ENCODE measurements around the gene IGFBPL1. TPM values are rescaled to one million over a fixed set of nuclear protein-coding genes. Genes with fewer than 3 reads are reported as not detected.
"Not testable (repeated sequence)": the region's sequence is repeated elsewhere in the genome, so short reads cannot be mapped to it uniquely, and the experiment has no call there.

Gene IGFBPL1
- polyA plus RNA-seq, 4 donors: 1.0 to 2.1 (median 1.8) TPM

DNA sequence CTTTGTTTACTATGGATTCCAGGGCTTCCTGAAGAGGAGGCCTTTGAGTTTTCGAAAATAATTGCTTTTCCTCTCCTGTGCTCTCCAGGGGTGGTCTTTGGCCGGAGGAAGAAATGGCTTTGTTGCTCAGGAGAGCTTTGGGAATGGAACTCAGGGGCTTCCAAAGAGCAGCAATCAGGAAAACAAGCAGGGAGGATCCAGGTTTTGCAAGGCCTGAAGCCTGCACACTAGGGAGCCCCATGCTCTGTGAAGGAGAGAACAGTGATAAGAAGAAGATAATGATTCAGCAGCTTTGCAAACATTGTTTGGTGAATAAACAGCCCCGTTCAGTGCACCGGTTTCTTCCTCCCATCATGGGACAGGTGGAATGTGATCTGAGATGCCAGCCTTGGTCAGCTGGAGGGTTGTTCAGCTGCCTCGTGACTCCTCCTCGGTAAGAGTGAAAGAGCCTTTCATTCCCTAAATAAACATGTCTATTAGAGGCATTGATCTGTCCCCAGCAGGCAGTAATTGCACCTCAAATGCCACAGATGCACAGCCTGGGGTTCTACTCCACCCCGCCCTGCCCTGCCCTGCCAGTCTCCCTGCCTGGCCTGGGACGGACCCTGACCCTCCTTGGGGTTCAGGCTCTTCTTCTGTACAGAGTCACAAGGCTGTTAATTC lies 43.3 kb downstream of the IGFBPL1 start:
- no peak for DNase-seq (ENCODE audit: low read depth in 4 of 4, low spot score in 2 of 4)

DNA sequence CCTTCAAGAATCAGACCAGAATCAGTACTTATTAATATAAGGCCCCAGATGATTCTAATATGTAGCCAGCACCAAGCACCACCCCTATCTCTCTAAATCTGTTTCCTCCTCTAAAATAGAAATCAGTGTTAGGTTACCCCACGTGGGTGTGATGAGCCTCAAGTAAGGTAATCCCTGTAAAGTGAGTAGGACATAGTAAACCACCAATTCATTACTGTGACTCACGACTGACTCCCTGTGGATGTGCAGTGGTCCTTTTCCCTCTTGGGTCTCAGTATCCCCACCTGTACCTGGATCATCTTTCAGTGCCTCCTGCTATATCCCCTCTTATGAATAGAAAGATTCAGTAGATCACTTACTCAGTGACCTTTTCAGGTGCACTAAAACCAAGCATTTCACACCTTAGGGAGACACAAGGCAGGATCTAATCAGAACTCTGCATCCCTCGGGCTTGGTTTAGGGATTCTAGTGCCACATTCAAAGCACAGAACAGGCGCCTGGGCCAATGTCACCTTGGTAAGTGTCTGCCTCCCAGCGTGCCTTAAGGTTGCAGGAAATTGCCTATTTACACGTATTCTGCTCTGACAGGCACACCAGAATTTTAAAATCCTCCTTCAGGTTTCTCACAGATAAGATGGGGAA lies 43.9 kb downstream of the IGFBPL1 start:
- no peak for DNase-seq (ENCODE audit: low read depth in 4 of 4, low spot score in 2 of 4)

DNA sequence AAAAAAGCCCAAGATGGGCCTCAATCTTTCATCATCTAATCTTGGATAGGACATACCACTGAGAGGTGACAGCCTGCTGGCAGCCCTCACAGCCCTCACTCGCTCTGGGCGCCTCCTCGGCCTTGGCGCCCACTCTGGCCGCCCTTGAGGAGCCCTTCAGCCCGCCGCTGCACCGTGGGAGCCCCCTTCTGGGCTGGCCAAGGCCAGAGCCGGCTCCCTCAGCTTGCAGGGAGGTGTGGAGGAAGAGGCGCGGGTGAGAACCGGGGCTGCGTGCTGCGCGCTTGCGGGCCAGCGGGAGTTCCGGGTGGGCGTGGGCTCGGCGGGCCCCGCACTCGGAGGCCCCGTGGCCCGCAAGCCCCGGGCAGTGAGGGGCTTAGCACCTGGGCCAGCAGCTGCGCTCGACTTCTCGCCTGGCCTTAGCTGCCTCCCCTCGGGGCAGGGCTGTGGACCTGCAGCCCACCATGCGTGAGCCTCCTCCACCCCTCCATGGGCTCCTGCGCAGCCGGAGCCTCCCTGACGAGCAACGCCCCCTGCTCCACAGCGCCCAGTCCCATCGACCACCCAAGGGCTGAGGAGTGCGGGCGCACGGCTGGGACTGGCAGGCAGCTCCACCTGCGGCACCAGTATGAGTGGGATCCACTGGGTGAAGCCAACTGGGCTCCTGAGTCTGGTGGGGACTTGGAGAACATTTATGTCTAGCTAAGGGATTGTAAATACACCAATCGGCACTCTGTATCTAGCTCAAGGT lies 46.7 kb downstream of the IGFBPL1 start:
- not testable (repeated sequence) for DNase-seq (ENCODE audit: low read depth in 4 of 4, low spot score in 2 of 4)

DNA sequence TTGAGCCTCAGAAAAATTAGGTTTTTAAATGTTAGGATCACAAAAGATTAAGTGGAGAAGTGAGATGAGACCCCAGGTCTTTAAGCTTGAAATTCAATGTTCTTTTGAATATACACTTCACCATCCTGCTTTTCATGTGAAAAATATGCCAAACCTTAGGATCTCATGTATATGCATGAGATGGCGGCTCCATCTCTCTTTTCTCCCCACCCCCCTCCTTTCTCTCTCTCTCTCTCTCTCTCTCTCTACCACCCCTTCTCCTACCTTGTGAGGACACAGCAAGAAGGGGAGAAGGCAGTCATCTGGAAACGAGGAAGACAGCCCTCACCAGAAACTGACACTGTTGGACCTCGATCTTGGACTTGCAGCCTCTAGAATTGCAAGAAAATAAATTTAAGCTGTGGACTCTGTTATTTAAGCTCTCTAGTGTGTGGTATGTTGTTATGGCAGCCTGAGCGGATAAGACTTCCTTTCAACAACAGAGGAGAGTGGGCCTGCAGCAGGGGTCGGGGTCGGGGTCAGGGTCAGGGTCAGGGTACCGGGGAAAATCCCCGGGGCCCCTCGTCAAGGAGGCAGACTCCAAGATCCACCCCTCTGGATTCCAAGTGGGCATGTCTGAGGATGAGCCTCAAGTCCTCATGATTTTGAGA lies 48.1 kb downstream of the IGFBPL1 start:
- no peak for DNase-seq (ENCODE audit: low read depth in 4 of 4, low spot score in 2 of 4)

DNA sequence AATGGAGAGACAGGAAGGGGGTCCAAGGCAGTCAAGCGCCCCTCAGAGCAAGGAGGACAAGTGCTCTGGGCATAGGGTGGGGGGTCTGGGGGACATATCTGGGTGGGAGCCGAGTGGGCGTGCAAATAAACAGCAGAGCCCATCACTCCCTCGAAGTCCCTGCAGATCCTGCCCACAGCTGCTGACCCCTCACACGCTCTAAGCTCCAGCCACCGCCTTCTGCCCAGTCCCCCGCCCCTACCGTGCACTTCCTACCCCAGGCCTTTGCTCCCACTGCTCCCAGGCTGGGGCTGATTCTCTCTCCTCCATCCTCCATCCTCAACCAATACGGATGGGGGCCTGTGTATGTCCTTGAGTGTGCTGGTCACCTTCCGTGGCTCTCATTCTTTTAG lies 48.7 kb downstream of the IGFBPL1 start:
- DNase-seq (ENCODE audit: low read depth in 4 of 4, low spot score in 2 of 4): no peak

DNA sequence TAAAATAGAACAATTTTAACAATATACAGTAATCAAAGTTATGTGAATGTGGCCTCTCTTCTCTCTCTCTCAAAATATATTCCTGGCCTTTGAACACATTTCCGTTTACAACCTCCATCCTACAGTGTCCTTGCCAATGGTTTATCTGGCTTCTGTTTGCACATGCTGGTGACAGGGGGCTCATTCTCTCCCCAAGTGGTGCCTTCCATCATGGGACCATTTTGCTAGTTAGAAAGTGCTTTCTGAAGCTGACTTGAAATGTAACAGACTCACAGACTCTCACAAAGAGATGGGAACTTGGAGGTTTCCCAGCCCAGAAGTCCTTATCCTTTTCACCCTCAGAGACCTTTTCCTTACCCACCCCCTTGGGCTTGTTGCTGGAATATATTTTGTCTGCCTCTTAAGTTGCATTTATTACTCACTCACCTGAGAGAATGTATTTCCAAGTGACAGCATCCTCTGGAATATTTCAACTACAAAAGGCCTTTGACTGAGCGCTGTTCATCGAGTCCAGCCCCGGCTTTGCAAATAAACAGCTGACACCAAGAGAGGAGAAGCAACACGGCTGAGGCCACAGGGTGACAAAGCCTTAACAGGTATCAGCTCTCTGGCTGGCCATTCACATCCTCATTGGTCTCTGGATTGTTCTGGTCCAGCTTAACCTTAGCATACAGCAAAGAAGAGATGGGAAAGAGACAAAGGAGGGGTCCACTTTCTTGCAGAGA lies 49.2 kb downstream of the IGFBPL1 start:
- no peak for DNase-seq (ENCODE audit: low read depth in 4 of 4, low spot score in 2 of 4)

DNA sequence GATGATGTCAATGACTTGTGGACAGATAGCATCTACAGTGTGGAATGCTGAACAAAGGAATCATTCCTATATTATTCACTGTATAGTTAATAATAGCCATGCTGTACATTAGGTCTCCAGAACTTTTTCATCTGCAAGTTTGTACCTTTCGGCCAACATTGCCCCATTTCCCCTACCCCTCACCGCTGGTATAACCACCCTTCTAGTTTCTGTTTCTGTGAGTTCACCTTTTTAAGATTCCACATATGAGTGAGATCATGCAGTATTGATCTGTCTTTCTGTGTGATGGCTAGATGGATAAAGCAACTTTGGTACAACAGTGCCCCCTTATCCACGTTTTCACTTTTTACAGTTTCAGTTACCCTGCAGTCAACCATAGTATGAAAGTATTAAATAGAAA lies 50.6 kb downstream of the IGFBPL1 start:
- DNase-seq (ENCODE audit: low read depth in 4 of 4, low spot score in 2 of 4): no peak

DNA sequence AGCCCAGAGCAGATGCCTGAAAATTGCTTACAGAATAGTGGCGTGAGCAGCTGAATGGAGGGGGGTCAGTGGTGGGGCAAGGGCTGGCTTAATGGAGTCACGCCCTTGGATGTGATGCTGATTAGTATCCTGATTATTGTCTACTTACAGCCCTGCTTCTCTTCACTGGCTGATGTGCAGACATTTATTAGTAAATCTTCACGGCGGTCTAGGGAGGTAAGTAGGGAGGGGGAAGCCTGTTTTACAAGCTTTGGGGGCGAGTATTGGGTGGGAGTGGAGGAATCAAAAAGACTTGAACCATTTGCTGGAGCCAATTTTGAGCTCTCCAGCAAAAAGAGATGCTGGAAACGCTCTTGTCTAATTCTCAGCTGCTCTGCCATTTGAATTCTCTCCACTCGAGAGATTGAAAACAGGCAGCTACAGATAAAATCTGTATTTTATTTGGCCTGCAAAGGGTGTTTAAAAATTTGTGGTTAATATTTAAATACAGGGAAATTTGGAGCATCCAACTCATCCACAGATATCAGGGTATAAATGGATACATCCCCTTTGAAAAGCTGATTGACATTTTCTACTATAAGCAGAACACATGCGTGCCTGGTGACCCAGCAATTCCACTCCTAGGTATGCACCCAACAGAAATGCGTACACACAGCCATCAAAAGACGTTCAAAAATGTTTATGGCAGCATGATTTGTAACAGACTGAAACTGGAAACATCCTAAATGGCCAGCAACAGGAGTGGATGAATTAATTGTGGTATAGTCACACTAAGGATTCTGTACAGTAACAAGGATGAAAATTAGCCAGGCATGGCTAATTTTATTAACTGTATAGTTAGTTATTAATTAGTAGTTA lies 51.3 kb downstream of the IGFBPL1 start:
- DNase-seq (ENCODE audit: low read depth in 4 of 4, low spot score in 2 of 4): no peak

DNA sequence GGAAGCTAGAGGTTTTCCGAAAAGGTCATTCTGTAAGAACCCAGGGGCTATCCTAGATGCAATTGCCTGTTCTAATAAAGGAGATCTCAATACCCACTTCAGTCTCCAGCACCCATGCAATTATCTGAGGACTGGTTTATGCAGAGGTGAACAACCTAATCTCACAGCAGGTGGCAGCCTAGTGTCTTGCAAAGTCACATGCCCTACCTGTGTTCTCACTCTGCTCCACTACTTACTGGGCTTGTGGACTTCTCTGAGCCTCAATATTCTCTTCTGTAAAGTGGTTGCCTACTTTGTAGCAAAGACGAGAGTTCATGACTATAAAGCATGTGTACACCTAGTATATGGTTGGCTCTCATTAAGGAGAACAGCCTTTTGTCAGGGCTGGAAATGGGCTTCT lies 52.8 kb downstream of the IGFBPL1 start:
- no peak for DNase-seq (ENCODE audit: low read depth in 4 of 4, low spot score in 2 of 4)

DNA sequence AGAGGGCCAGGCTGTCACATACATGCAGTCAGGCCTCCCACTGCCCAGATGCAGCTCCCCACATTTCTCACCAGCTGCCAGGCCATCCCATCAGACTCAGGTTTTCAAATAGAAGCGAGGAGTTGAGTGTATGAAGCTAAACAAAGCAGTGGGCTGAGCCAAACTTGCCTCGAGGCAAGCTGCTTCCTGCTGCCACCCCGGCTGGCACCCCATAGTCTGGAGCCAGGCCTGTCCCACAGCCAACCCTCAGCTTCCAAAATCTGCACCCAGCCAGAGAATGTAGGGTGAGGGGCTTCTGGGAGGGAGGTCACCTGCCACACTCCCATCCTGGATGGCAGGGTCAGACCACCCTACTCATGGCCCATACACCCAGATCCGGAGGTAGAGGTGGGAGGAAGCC lies 54.1 kb downstream of the IGFBPL1 start:
- no peak for DNase-seq (ENCODE audit: low read depth in 4 of 4, low spot score in 2 of 4)

DNA sequence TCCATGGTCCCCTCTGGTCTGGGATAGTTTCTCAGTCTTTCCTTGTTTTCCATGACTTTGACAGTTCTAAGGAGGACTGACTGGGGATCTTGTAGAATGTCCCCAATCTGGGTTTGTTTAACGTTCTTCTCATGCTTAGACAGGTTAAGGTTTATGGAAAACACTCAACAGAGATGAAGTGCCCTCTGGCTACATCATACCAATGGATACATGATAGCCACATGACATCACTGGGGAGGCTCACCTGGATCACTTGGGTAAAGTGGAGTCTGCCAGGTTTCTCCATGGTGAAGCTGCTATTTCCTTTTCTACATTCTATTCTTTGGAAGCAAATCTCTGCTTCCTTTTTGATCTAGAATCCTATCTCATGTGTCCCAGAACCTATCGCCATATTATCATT lies 55.5 kb downstream of the IGFBPL1 start:
- DNase-seq (ENCODE audit: low read depth in 4 of 4, low spot score in 2 of 4): no peak

DNA sequence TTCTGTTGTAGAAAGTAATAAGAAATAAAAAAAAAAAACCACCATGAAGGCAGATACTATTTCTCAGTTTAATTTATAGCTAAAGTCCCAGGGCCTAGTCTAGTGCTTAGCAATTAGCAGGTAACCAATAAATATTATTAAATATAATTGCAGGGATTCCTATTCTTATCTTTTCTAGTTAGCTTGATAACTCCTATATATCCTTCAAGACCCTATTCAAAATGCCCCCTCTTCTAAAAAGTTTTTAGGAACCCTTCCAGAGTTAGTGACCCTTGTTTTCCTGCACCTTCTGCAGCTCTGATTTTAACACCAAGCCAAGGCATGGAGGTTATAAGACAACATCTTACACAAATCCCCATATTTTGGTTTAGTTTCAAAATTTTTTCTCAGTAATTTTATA lies 56.4 kb downstream of the IGFBPL1 start:
- no peak for DNase-seq (ENCODE audit: low read depth in 4 of 4, low spot score in 2 of 4)

DNA sequence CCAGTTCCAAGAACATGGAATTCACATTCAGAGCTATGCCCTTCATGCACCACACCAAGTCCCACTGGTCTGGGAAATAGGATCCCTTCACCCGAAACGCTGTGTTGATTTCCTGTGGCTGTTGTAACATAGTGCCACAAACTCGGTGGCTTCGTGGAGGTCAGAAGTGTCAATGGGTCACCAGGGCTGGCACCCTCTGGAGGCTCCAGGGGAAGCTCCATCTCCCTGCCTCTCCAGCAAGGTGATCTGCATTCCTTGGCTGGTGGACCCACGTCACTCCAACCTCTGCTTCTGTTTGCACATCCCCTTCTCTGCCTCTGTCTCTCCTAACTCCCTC lies 60.7 kb downstream of the IGFBPL1 start:
- no peak for DNase-seq (ENCODE audit: low read depth in 4 of 4, low spot score in 2 of 4)

DNA sequence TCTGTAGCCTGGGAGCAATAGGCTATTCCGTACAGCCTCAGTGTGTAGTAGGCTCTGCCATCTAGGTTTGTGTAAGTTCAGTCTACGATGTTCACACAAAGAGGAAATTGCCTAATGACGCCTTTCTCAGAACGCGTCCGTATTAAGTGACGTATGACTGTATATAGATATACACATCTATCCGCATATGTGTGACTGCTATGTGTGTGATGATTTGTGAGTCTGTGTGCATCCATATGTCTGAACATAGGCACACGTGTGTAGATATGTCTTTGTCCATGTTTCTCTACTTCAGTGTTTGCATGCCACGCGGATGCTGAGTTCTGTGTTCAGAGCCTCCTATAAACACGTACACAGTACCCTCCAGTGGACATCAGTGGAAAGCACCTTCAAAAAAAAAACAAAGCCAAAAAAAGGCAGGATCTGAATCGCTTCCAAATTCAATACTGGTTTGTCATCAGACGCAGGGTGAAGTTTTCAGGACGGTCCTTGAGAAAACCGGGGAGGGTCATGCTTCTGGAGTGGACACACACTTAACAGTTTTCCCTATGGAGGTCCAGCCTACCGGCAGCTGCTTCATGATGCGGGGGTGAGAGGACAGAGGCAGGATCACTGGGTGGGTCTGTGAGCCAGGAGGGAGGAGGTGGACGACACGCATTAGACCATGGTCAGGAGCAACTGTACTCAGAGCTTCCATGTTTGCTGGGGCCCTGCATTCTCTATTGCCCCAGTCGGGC lies 61.2 kb downstream of the IGFBPL1 start:
- peak in 2 of 4 donors; percentile 53 to 62 for DNase-seq (ENCODE audit: low read depth in 4 of 4, low spot score in 2 of 4)

DNA sequence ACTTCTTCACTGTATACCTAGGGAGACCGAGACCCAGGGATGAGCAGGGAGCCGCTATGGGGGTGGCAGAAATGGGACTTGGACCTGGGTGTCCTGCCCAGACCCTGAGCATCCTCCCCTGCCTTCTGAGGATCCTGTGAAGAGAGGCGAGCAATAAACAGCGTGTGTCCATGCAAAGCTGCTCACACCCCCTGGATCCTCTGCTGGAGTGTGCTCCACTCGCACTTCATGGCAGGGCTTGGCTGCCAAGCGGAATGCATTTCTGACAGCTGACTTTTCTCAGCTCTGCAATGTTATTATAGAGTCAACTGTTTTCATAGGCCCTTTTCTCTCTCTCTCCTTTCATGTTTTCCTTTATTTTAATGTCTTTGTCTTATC lies 62.8 kb downstream of the IGFBPL1 start:
- DNase-seq (ENCODE audit: low read depth in 4 of 4, low spot score in 2 of 4): no peak

DNA sequence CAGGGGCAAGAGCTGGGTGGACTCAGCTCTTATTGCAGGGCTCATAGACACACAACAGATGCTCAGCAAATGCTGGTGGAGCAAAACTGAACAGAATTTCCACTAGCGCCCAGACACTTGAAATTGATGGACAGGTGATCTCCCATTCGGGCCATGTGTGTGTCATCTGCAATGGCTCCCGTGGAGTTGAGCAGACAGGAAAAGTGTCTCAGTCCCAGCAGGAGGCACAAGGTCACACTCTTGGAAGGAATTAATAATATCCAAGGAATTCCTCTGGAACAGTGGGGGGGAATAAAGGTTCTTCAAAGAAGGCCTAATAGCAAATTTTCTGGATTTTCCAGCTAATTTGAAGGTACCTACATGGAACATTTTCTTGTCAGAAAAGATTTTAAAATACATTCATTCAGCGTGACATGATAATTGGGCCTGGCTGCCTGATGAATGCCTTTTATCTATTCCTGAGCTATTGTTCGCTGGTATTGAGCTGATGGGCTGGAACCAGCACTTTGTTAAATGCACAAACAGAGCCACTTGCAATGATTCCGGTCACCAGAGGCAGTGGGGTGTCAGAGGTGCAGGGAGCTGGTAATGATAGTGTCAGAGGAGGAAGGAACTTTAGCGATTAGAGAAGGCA lies 63.3 kb downstream of the IGFBPL1 start:
- DNase-seq (ENCODE audit: low read depth in 4 of 4, low spot score in 2 of 4): no peak

DNA sequence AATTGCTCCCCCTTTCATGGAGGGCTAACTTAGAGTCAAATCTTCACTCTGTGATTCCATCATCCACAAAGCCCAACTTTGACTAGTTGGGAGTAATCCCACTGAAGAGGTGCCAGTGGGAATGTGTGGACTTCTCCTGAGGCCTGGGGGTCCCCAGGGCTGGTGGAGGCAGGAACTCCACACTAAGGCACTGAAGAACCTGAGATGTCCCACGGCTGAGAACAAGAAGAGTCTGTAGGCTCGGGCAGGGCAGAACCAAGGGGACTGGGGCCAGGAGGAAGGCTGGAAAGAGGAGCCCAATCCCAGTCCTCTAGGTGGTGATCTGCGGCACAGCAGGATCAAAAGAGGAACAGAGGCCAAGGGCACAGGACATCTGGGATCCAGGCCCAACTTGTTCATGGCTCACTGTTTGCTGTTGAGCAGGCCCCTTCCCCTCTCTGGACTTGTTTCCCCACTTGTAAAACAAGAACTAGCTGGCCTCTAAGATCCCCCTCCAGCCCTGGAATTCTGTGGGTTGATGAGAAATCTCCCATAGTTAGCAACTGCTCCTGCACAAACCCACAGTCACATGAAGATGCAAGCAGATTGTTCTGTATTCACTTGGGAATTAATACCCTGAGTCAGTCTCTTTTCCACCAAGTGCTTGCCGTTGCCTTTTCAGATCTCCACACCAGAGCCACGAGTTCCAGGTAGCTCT lies 64.4 kb downstream of the IGFBPL1 start:
- no peak for DNase-seq (ENCODE audit: low read depth in 4 of 4, low spot score in 2 of 4)

DNA sequence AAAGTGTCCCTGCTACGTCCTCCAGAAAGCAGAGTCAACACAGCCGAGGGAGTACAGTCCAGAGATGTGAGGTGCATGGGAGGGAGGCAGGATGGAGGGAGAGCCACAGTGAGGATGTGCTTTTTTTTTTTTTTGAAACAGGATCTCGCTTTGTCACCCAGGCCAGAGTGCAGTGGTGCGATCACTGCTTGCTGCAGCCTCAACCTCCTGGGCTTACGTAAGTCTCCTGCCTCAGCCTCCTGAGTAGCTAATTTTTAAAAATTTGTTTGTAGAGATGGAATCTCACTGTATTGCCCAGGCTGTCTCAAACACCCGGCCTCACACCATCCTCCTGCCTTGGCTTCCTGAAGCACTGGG lies 65.0 kb downstream of the IGFBPL1 start:
- DNase-seq (ENCODE audit: low read depth in 4 of 4, low spot score in 2 of 4): no peak
